ENCODE results near the gene FOXO3.
"Not testable (repeated sequence)": the region's sequence is repeated elsewhere in the genome, so short reads cannot be mapped to it uniquely, and the experiment has no call there.

The FOXO3 gene

DNA sequence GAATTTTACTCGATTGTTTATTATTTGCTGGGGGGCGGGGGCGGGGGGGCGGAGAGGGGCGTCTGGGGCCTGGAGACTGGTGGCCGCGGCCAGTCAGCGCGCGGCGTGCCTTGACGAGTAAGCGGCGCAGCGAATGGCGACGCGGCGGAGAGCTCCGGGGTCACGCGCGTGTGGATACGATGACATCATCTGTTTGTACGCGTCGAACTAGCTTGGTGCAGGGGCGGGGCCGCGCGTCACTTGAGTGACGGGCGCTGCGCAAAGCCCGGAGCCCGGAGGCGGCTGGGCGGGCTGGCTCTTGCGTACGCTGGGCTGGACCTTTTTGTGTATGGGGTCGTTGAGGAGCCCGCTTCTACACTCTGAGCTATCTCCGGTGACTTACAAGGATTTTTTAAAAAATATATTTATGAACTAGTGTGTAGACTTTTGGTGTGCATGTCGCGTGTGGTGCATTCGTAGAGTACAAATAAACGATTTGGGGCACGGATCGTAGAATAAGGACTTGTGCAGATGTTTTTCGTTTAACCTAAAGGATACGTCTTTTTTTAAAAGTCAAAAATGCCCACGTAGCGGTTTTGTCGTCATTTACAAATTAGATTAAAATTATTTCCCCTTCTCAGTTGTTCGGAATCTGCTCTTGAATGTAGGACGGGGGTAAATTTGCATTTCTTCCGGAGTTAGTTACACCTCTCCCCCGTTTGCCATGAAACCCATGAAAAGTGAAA, 2.2 kb upstream of the FOXO3 start:
- H3K4me3 ChIP-seq = peak overlapping the region; percentile 94
- TF ChIP-seq POLR2AphosphoS5 (IDR thresholded peaks at IDR 0.05; ENCODE audit: borderline replicate concordance, low read depth, low read length) (peak; percentile 39; the same call in 1 of the 2 replicates), EZH2 (IDR thresholded peaks at IDR 0.05) (no peak), FOXP2 (optimal IDR thresholded peaks at IDR 0.05; ENCODE audit: control extremely low read depth, extremely low read length, insufficient read depth) (peak; percentile 99)
- H3K36me3 ChIP-seq (ENCODE audit: insufficient read depth, low read length) = peaks cover 3% of the 10 kb centered on the region; the same call in 1 of the 2 replicates
- peak overlapping the region; percentile 97 for H3K27ac ChIP-seq
- H3K9ac ChIP-seq (ENCODE audit: insufficient read length) = peak overlapping the region; percentile 89
- no peaks in the 10 kb centered on the region for H3K9me3 ChIP-seq (ENCODE audit: low read depth, low read length)
- peak; percentile 97 for DNase-seq (ENCODE audit: low read depth, low spot score)

DNA sequence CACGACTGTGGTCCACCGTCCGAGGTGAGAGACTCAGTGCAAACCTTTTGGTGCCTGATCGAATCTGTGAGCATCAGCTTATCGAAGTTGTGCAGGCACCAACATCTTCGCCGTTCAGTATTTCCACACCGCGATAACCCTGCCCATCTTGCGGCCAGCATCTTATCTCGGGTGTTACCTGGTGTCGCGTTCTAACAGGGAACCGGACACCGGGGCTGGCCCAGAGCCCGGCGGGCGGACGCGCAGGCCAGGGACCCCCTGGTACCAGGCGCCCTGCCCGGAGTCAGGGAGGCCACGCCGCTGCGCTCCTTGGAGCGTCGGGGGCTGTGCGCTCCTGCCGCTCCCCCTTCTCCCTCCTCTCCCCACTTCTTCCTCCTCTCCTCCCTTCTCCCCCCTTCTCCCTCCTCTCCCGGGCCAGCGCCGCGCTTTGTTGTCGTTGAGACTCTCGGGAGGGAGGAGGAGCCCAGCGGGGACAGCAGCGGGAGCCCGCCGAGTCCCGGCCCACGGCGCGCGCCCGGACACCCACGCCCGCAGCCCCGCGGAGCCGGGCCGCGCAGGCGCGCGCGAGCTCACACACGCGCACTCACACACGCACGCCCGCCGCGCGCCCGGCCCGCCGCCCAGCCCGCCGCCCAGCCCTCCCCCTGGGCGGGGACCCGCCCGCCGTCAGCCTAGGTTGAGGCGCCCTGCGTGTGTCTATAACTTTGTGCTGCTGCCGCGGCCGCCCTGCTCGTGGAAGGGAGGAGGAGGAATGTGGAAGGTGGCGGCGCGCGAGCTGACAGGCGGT, 1.4 kb upstream of the FOXO3 start:
- no peak for DNase-seq (ENCODE audit: low read depth, low spot score)
- no peaks in the 10 kb centered on the region for H3K9me3 ChIP-seq (ENCODE audit: low read depth, low read length)
- peaks cover 3% of the 10 kb centered on the region; the same call in 1 of the 2 replicates for H3K36me3 ChIP-seq (ENCODE audit: insufficient read depth, low read length)
- H3K9ac ChIP-seq (ENCODE audit: insufficient read length) = peak overlapping the region; percentile 85
- H3K4me3 ChIP-seq = peak overlapping the region; percentile 94
- peak overlapping the region; percentile 73 for H3K27ac ChIP-seq
- TF ChIP-seq EZH2 (IDR thresholded peaks at IDR 0.05) (no peak), FOXP2 (optimal IDR thresholded peaks at IDR 0.05; ENCODE audit: control extremely low read depth, extremely low read length, insufficient read depth) (peak; percentile 87), POLR2AphosphoS5 (IDR thresholded peaks at IDR 0.05; ENCODE audit: borderline replicate concordance, low read depth, low read length) (peak; percentile 77)

DNA sequence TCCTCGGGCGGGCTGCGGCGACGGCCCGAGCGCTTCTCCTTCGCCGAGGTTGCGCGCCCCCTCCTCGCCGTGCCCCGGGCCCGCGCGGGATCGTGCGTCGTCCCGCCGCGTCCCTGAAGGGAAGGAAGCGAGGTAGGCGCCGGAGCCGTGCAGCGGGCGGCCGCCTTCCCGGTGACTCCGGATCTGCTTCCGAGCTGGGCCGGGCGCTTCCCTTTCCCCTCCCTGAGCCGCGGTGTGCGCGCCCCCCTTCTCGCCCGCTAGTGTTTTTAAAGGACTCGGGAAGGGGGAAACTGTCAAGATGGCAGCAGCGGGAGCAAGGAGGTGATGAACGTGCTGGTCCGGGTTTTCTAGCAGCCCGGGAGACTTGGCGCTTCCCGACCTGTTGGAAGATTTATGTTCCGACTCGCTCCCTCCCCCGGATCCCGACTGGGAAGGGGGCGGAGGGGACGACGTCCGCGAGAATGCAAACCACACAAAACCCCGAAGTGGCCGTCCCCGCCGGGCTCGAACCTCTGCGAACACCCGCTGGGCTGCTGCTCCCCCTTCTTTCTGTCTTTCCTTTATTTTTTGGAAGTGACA, 744 bp upstream of the FOXO3 start:
- H3K27ac ChIP-seq = peak overlapping the region; percentile 73
- TF ChIP-seq EZH2 (IDR thresholded peaks at IDR 0.05) (no peak), FOXP2 (optimal IDR thresholded peaks at IDR 0.05; ENCODE audit: control extremely low read depth, extremely low read length, insufficient read depth) (no peak), POLR2AphosphoS5 (IDR thresholded peaks at IDR 0.05; ENCODE audit: borderline replicate concordance, low read depth, low read length) (no peak; the same call in 1 of the 2 replicates)
- no peak for DNase-seq (ENCODE audit: low read depth, low spot score)

DNA sequence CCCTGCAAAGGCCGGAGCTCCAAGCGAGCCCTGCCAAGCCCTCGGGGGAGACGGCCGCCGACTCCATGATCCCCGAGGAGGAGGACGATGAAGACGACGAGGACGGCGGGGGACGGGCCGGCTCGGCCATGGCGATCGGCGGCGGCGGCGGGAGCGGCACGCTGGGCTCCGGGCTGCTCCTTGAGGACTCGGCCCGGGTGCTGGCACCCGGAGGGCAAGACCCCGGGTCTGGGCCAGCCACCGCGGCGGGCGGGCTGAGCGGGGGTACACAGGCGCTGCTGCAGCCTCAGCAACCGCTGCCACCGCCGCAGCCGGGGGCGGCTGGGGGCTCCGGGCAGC, 561 bp downstream of the FOXO3 start:
- not testable (repeated sequence) for H3K27ac ChIP-seq; DNase-seq (ENCODE audit: low read depth, low spot score); H3K9ac ChIP-seq (ENCODE audit: insufficient read length); H3K36me3 ChIP-seq (ENCODE audit: insufficient read depth, low read length); H3K9me3 ChIP-seq (ENCODE audit: low read depth, low read length)
- H3K4me3 ChIP-seq = peak overlapping the region; percentile 94

More for the DNA sequence above, 744 bp upstream of the FOXO3 start:
- peak overlapping the region; percentile 94 for H3K4me3 ChIP-seq
- H3K9me3 ChIP-seq (ENCODE audit: low read depth, low read length) = no peaks in the 10 kb centered on the region
- peak overlapping the region; percentile 83 for H3K9ac ChIP-seq (ENCODE audit: insufficient read length)
- peaks cover 3% of the 10 kb centered on the region; the same call in 1 of the 2 replicates for H3K36me3 ChIP-seq (ENCODE audit: insufficient read depth, low read length)

DNA sequence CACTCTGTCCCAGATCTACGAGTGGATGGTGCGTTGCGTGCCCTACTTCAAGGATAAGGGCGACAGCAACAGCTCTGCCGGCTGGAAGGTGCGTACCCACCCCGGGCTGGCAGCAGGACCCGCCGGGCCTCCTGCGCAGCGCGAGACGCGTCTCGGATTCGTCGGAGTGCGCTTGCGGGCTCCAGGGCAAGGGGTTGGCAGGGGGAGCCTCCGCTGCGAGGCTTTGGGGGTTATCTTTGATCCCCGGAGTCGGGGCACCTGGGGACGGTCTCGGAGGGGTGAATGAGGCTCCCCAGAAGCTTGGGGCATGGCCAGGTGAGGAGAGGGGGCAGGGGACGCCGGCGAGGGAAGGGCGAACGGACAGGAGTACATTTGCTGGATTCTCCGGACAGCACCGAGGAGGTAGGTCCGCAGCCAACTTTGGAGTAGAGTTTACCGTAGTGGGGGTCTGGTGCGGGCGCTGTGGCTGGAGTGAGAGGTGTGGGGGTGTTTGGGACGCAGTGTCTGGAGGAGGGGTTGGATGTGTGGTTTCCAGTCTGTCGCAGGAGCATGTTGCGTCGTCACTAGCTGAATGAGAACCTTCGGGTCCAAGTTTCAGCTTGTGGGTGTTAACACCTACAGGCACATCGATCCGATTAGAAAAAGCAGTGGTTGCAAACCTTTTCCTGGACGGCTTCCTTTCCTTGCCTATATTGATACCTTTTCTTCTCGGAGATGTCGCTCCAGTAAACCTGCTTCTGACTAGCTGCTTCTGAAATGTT, 1.2 kb downstream of the FOXO3 start:
- no peaks in the 10 kb centered on the region for H3K9me3 ChIP-seq (ENCODE audit: low read depth, low read length)
- no peak overlapping the region for H3K9ac ChIP-seq (ENCODE audit: insufficient read length)
- H3K36me3 ChIP-seq (ENCODE audit: insufficient read depth, low read length) = peaks cover 3% of the 10 kb centered on the region; the same call in 1 of the 2 replicates
- no peak overlapping the region for H3K27ac ChIP-seq
- H3K4me3 ChIP-seq = peak overlapping the region; percentile 94
- TF ChIP-seq POLR2AphosphoS5 (IDR thresholded peaks at IDR 0.05; ENCODE audit: borderline replicate concordance, low read depth, low read length) = no peak
- no peak for TF ChIP-seq EZH2 (IDR thresholded peaks at IDR 0.05)
- no peak for TF ChIP-seq FOXP2 (optimal IDR thresholded peaks at IDR 0.05; ENCODE audit: control extremely low read depth, extremely low read length, insufficient read depth)
- DNase-seq (ENCODE audit: low read depth, low spot score) = no peak

DNA sequence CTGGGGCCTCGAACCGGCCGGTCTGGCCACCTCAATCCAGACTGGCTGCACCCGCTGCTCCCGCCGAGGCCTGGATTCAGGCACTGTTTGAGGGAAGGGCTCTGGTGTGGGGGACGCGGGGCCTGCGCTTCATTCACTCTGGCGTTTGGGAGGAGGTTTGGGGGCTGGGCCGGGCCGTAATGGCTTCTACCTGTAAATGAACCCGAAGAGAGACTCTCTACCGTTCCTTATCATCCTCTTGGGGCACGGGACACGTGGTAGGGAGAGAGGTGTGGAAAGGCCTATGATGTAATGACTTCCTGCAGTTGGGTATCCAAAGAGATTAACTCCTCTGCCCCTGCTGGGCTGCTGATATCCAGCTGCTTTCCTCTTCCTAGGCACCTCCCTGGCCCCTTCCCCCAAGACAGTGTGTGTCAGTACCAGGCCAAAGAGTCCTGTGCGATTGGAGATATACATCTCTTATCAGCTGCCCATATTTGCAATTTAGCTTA, 1.8 kb downstream of the FOXO3 start:
- H3K9ac ChIP-seq (ENCODE audit: insufficient read length) = peak overlapping the region; percentile 1
- H3K27ac ChIP-seq = peak overlapping the region; percentile 47; the same call in 1 of the 2 replicates
- peaks cover 9% of the 10 kb centered on the region; the same call in 1 of the 2 replicates for H3K36me3 ChIP-seq (ENCODE audit: insufficient read depth, low read length)
- DNase-seq (ENCODE audit: low read depth, low spot score) = peak; percentile 37
- TF ChIP-seq EZH2 (IDR thresholded peaks at IDR 0.05) (no peak), POLR2AphosphoS5 (IDR thresholded peaks at IDR 0.05; ENCODE audit: borderline replicate concordance, low read depth, low read length) (peak; percentile 24; the same call in 1 of the 2 replicates)
- no peaks in the 10 kb centered on the region for H3K9me3 ChIP-seq (ENCODE audit: low read depth, low read length)
- peak overlapping the region; percentile 94 for H3K4me3 ChIP-seq

DNA sequence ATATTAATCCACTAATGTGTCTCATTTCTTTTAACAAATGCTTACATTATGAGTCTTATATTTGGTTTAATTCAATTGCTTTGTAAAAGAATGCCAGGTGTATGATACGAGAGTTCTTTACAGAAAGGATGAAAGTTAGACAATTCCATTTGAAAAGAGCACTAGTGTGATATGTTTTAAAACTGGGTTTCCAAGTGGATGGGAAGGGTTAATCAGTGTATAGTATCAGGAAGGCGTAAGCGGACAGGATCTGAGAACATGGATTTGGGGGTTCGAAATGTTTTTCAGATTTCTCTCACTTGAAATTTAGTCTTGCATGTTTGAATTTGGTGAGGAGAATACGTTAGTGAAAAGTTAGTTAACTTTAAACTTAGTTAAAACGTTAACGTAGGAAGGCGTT, 2.6 kb downstream of the FOXO3 start:
- Histone ChIP-seq H3K9me3 (ENCODE audit: low read depth, low read length) (no peaks in the 10 kb centered on the region), H3K27ac (no peak overlapping the region), H3K4me3 (peak overlapping the region; percentile 94), H3K9ac (ENCODE audit: insufficient read length) (peak overlapping the region; percentile 1), H3K36me3 (ENCODE audit: insufficient read depth, low read length) (peaks cover 9% of the 10 kb centered on the region; the same call in 1 of the 2 replicates)
- no peak for TF ChIP-seq EZH2 (IDR thresholded peaks at IDR 0.05)
- TF ChIP-seq POLR2AphosphoS5 (IDR thresholded peaks at IDR 0.05; ENCODE audit: borderline replicate concordance, low read depth, low read length) = no peak
- TF ChIP-seq FOXP2 (optimal IDR thresholded peaks at IDR 0.05; ENCODE audit: control extremely low read depth, extremely low read length, insufficient read depth) = no peak
- no peak for DNase-seq (ENCODE audit: low read depth, low spot score)
